Smooth muscle cell of the umbilical artery (primary cell): ENCODE data around the gene TNFSF18. TPM values are rescaled to one million over a fixed set of nuclear protein-coding genes. Genes with fewer than 3 reads are reported as not detected.

Experiments used
- total RNA-seq: library from RNA; depleted of rRNA; stranded (reverse); fragments of >200 nt; gene quantifications from 2 replicates; pipeline ENCODE4 v1.2.3, GENCODE V29; 2014

The TNFSF18 gene
- total RNA-seq, result 0.14 and 0.30 TPM in 2 replicates

GRCh38 chr1:173050865-173051264, at the start of gene TNFSF18:
TSS of gene TNFSF18 (minus strand) at chr1:173050941. CDS start at chr1:173050896, 45 bp downstream.

Other genes starting within 250 kb of the TNFSF18 start
- 8.0 and 19.4 TPM in 2 replicates for gene TNFSF4, start 156.4 kb upstream of the TNFSF18 start, total RNA-seq